Activated CD4-positive, alpha-beta T cell treated with anti-CD3 and anti-CD28 coated beads for 48 hours (primary cell): Measurements from ENCODE around the gene GMFB.

Experiments used
- DNase-seq: peaks from one replicate; pipeline ENCODE4 v3.0.0-alpha.2; 2020

The GMFB gene

DNA sequence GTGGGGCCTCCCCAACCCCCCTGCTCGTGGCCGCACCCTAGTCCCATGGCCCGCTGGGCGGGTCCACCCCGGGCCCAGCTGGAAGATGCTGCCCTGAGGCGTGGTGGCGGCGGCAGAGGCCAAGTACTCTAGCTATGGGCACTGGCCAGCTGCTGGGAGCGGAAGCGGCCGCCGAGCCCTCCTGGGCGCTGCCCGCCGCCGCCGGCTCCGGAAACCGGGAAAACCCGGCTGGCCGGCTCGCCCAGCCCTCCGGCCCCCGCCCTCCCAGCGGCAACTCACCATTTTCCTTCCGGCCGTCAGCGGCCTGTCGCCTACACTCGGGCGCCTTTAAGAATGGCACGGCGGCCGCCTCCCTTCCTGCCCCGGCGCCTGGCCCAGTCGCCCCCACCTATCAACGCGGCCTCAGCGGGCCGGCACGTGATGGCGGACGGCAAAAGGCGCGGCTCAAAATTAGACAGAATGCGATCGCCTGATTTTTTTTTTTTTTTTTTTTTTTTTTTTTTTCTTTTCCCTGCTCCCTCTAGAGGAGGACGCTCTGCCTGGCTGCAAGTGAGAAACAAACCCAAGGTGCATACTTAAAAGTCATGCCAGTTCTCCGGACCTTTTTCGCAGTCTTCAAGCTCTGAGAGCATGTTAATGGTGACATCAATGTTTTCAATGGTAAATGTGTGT, at the start of gene GMFB:
GMFB (minus strand) TSS at position 335 of the 672 bp plus-strand sequence; CDS start at position 282, 53 bp downstream.
- peak; percentile 91 for DNase-seq

GRCh38 chr14:54538055-54538454, 49.3 kb upstream of the GMFB start:
- no peak for DNase-seq

DNA sequence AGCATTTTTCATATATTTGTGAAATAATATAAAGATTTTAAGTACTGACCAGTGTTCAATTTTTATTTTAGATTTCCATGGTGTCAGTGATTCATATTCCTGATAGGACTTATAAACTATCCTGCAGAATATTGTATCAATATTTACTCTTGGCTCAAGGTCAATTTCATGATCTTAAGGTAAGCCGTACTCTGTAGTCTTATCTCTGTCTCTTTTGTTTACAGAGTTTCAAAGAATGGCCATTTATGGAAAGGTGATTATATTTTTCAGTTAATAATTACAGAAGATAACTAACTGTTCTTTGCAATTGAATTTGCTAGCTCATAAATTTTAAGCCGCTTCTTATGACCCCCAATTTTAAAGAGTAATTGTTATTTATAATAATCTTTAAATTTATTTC, 48.9 kb upstream of the GMFB start:
- DNase-seq: no peak

DNA sequence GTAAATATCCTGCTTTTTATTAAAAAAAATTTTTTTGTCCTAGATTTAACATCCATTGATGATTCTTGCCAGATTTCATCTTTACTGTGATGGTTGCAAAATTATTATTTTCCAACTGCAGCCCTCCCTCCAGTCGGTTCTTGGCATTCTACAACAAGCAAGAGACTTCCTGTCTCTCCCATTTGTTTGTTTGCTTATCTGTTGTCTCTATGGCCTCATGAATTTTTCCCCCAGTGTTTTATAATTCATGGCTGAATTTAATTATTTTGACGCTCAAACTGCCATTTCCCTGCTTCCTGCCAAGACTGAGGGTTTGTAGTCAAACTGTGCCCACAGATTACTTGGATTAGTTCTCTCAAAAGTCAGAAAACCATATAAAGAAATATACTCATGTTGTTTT, 46.9 kb upstream of the GMFB start:
- DNase-seq: no peak

DNA sequence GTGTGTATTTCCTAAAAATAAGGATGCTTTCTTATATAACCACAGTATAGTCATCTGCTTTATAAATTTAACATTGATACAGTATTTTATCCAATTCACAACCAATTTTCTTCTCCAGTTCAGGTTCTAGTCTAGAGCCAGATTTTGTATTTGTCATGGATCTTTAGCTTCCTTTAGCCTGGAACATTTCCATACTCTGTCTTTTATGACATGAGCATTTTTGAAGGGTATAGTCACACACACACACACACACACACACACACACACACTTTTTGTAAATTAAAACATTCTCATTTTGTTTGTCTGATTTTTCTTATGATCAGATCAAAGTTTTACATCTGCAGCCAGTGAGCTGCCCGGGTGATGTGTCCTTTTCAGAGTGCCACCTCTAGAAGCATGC, 46.3 kb upstream of the GMFB start:
- no peak for DNase-seq

GRCh38 chr14:54533100-54533499, 44.3 kb upstream of the GMFB start:
- DNase-seq: no peak

- DNase-seq: no peak
Measured at GRCh38 chr14:54532111-54533012, 43.6 kb upstream of the GMFB start.

DNA sequence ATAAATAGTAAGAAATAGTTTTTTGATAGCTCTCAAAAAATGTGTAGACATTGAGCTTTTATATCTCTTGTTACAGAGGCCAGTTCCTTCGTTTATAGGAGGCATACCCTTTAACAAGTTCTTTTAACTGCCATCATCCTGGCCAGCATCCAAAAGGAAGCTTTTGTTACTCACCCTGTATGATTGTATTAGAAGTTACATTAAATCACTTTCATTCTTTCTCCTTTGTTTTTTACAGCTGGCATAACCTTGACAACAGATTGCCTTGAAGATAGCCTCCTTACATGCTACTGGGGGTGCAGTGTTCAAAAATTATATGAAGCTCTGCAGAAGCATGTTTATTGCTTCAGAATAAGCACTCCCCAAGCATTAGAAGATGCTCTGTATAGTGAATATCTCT, 41.0 kb upstream of the GMFB start:
- no peak for DNase-seq

GRCh38 chr14:54528973-54529372, 40.2 kb upstream of the GMFB start:
- DNase-seq: no peak

GRCh38 chr14:54524410-54524809, 35.6 kb upstream of the GMFB start:
- DNase-seq: no peak

GRCh38 chr14:54516709-54517108, 27.9 kb upstream of the GMFB start:
- DNase-seq: no peak

- DNase-seq: no peak
Measured at GRCh38 chr14:54515670-54516069, 26.9 kb upstream of the GMFB start.

DNA sequence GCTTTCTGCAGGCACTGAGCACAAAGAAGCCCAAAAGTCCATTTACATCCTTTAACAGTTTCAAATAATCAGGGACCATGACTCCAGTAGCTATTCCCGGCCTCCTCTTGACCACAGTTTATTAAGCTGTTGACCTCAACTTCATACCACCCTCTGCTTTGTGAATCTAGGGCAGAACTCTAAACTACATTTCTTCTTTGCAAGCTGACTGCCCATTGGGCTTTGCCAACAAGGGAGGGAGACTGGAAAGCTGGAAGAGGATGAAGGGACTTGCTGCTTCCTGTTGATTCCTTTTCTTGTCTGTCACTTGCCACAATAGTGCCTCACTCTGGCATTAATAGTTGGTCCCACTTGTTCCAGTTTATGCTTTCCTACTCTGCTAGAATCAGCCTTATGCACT, 23.6 kb upstream of the GMFB start:
- no peak for DNase-seq

- peak; percentile 98 for DNase-seq
Measured at GRCh38 chr14:54509546-54510501, 21.0 kb upstream of the GMFB start, which contains the start of gene CGRRF1. CGRRF1 (plus strand) TSS chr14:54509906; CDS start chr14:54509960, 54 bp downstream.

DNA sequence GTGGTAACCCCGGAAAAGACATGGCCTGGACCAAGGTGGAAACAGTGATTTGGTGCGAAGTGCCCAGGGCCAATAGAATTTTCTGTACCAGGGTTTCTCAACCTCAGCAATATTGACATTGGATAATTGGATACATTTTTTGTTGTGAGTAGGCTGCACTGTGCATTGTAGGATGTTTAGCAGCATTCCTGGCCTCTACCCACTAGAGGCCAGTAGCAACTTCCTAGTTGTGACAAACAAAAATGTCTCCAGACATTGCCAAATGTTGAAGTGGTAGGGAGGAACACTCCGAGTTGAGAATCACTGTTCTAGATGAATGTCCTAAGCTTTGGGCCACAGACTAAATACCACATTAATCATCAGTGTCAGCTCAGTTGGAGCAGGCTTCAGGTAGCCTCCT, 14.7 kb upstream of the GMFB start:
- no peak for DNase-seq

DNA sequence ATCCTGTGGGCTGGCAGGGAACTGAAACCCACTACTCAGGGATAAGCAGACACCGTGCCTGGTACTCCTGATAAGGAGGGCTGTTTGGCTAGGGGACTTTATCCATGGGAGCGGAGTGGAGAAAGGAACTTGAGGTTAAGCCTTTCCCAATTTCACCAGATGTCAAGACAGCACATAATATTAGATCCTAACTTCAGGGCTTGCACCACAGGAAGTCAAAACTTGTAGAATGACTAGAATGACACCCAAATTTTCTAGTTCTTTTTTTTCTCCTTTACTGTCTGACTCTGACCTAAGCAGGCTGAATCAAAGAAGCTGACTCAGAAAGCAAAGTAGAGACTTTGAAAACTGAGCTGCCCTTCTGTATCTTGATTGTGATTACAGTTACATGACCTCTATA, 13.8 kb upstream of the GMFB start:
- DNase-seq: no peak

DNA sequence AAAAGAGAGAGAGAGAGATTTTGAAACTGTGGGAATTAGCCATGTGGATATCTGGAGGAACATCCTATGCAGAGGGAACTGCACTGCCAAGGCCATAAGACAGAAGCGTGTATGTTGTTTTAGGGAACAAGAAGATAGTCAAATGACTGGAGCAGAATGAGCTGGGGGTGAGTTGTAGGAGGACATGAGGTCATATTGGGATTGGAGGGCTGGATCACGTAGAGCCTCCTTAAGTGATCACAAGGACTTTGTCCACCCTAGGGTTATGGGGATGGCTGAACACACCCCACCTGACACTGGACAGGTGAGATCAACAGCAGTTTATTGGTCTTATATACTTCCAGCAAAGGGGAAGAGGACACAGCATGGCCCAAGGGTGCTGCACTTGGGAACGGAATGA, 12.7 kb upstream of the GMFB start:
- no peak for DNase-seq

DNA sequence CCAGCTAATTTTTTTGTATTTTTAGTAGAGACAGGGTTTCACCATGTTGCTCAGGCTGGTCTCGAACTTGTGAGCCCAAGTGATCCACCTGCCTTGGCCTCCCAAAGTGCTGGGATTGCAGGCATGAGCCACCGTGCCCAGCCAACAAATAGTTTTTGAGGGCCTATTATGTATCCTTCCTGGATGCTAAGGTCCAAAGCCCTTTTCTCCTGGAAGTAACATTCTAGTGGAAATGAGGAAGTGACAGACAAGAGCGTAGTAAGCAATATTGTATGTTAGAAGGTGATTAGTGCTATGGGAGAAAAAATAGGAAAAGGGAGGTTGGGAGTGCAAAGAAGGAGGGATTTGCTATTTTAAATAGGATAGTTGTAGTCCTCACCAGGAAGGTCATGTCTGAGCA, 12.0 kb upstream of the GMFB start:
- DNase-seq: no peak

DNA sequence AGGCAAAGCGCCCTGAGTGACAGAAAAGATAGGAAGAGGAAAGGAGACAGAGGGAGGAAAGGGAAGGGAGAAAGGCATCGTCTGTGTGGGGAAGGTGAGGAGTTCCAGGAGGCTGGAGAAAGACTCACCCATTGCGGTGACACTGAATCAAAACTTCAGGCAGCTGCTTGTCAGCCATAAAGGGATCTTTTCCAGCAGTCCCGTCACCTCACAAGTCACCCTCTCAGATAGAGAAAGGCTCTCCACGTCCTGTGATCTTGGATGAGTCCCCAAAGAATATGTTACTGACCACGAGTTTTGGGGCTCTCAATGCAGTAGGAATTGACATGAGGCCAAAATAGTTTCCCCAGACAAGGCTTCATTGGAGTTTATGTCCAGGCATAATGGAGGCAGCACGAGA, 9.8 kb upstream of the GMFB start:
- DNase-seq: no peak

- no peak for DNase-seq
Measured at GRCh38 chr14:54498095-54498531, 9.3 kb upstream of the GMFB start.

DNA sequence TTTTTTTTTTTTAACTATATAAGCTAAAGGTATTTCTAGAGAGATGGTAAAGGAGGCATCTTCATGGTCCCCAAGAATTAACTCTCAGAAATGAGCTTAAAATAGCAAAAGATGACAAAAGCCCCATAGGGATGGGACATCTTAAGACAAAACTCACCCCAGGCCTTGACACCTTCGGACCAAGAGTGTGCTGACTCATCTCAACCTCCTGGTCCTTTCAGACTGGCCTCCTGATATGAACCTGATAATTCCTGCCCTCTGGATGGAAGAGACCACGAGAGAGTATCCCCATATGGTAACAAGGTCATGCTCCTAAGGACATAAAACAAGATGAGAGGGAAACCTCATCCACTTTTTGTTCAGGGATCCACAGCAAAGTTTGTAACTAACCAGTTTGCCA, 8.4 kb upstream of the GMFB start:
- DNase-seq: no peak

GRCh38 chr14:54493293-54493692, 4.5 kb upstream of the GMFB start:
- DNase-seq: no peak
